Body of pancreas (tissue), 4 donors: Measurements from ENCODE around the gene FOXL1.

Experiments
- POLR2A ChIP-seq, 3 donors: fragments of 450-650 bp; IDR thresholded peaks; one replicate each; pipeline ENCODE4 v1.6.1; 2016; ENCODE audit warnings: antibody characterized with exemption in 3 of 3, mild to moderate bottlenecking in 2 of 3
- TF ChIP-seq, protein P1 (sequence below), 7 experiments: fragments of 450-650 bp in 4 of 7; fragments of 200-600 bp in 3 of 7; sonication (generic) in 3 of 7; IDR thresholded peaks; one replicate each; pipeline ENCODE4 v1.5.1; 2016 to 2019; ENCODE audit warnings: antibody characterized with exemption in 7 of 7

GRCh38 chr16:86611525-86611855 lies 33.1 kb downstream of the FOXL1 start:
- TF ChIP-seq, protein P1, sequence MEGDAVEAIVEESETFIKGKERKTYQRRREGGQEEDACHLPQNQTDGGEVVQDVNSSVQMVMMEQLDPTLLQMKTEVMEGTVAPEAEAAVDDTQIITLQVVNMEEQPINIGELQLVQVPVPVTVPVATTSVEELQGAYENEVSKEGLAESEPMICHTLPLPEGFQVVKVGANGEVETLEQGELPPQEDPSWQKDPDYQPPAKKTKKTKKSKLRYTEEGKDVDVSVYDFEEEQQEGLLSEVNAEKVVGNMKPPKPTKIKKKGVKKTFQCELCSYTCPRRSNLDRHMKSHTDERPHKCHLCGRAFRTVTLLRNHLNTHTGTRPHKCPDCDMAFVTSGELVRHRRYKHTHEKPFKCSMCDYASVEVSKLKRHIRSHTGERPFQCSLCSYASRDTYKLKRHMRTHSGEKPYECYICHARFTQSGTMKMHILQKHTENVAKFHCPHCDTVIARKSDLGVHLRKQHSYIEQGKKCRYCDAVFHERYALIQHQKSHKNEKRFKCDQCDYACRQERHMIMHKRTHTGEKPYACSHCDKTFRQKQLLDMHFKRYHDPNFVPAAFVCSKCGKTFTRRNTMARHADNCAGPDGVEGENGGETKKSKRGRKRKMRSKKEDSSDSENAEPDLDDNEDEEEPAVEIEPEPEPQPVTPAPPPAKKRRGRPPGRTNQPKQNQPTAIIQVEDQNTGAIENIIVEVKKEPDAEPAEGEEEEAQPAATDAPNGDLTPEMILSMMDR (IDR thresholded peaks at IDR 0.05): no peak
- no peak for TF ChIP-seq POLR2A (IDR thresholded peaks at IDR 0.05)
